ENCODE results near the gene FXR1. TPM values are rescaled to one million over a fixed set of nuclear protein-coding genes. Genes with fewer than 3 reads are reported as not detected.

Gene FXR1
- total RNA-seq, 4 donors from 2014 or later = 57.4 to 94.0 (median 70.7) TPM

GRCh38 chr3:180940826-180941225 lies 28.4 kb downstream of the FXR1 start:
- TF ChIP-seq POLR2A (IDR thresholded peaks at IDR 0.05) (no peak), CTCF (IDR thresholded peaks at IDR 0.05) (no peak)
- no peak overlapping the region for H3K4me3 ChIP-seq (ENCODE audit: low read depth, poor library complexity, severe bottlenecking)
- intact Hi-C loops (cut with DNase I; ENCODE audit: low total_unique reads) = no loop called here
- 95 to 99% methylated on average over 5 of the region's 5 CpGs for WGBS, 2 donors
- no peak for DNase-seq (ENCODE audit: low spot score in 2 of 2)

- H3K4me3 ChIP-seq (ENCODE audit: low read depth, poor library complexity, severe bottlenecking) = no peak overlapping the region
- TF ChIP-seq POLR2A (IDR thresholded peaks at IDR 0.05) (no peak), CTCF (IDR thresholded peaks at IDR 0.05) (no peak)
- DNase-seq (ENCODE audit: low spot score in 2 of 2) = no peak
- intact Hi-C loops (cut with DNase I; ENCODE audit: low total_unique reads) = no loop called here
- WGBS, 2 donors = 80 to 90% methylated on average over 4 of the region's 4 CpGs
Measured at GRCh38 chr3:180947761-180948390, 35.4 kb downstream of the FXR1 start.

- DNase-seq (ENCODE audit: low spot score in 2 of 2) = no peak
- intact Hi-C loops (cut with DNase I; ENCODE audit: low total_unique reads) = no loop called here
- WGBS, 2 donors = 87 to 92% methylated on average over 1 of the region's 1 CpG
- TF ChIP-seq POLR2A (IDR thresholded peaks at IDR 0.05) (no peak), CTCF (IDR thresholded peaks at IDR 0.05) (no peak)
- H3K4me3 ChIP-seq (ENCODE audit: low read depth, poor library complexity, severe bottlenecking) = no peak overlapping the region
Measured at GRCh38 chr3:180959691-180960090, 47.2 kb downstream of the FXR1 start.

- 72 to 85% methylated on average over 3 of the region's 3 CpGs for WGBS, 2 donors
- intact Hi-C loops (cut with DNase I; ENCODE audit: low total_unique reads) = no loop called here
- H3K4me3 ChIP-seq (ENCODE audit: low read depth, poor library complexity, severe bottlenecking) = no peak overlapping the region
- no peak for DNase-seq (ENCODE audit: low spot score in 2 of 2)
- TF ChIP-seq CTCF (IDR thresholded peaks at IDR 0.05) (no peak), POLR2A (IDR thresholded peaks at IDR 0.05) (no peak)
Measured at GRCh38 chr3:180961087-180961486, 48.6 kb downstream of the FXR1 start.

- WGBS, 2 donors = 93 to 100% methylated on average over 1 of the region's 1 CpG
- no peak for TF ChIP-seq POLR2A (IDR thresholded peaks at IDR 0.05)
- TF ChIP-seq CTCF (IDR thresholded peaks at IDR 0.05) = no peak
- intact Hi-C loops (cut with DNase I; ENCODE audit: low total_unique reads) = no loop called here
- H3K4me3 ChIP-seq (ENCODE audit: low read depth, poor library complexity, severe bottlenecking) = no peak overlapping the region
- DNase-seq (ENCODE audit: low spot score in 2 of 2) = no peak
Measured at GRCh38 chr3:180961552-180961951, 49.1 kb downstream of the FXR1 start.

GRCh38 chr3:180962530-180962929 lies 50.1 kb downstream of the FXR1 start:
- WGBS, 2 donors = 87 to 91% methylated on average over 1 of the region's 1 CpG

More at GRCh38 chr3:180962530-180962929, 50.1 kb downstream of the FXR1 start:
- intact Hi-C loops (cut with DNase I; ENCODE audit: low total_unique reads) = no loop called here
- TF ChIP-seq POLR2A (IDR thresholded peaks at IDR 0.05) = no peak
- no peak for TF ChIP-seq CTCF (IDR thresholded peaks at IDR 0.05)
- no peak for DNase-seq (ENCODE audit: low spot score in 2 of 2)
- H3K4me3 ChIP-seq (ENCODE audit: low read depth, poor library complexity, severe bottlenecking) = no peak overlapping the region

Data from lower leg skin (tissue), 4 donors.